HG03025 (cell line): ENCODE data around the gene TBCD.

Experiments used
- ATAC-seq: cut with Tn5 transposase; IDR thresholded peaks from one replicate; pipeline ENCODE4 v1.9.1; 2021; ENCODE audit warnings: mild to moderate bottlenecking, moderate library complexity; ENCODE audit not compliant: unreplicated experiment, low FRiP score

The TBCD gene

GRCh38 chr17:82876602-82877379 lies 124.9 kb downstream of the TBCD start:
- ATAC-seq = no peak

- no peak for ATAC-seq
These were observed 126.7 kb downstream of the TBCD start for GRCh38 chr17:82878527-82878926.

- ATAC-seq = no peak
These were observed 127.4 kb downstream of the TBCD start for GRCh38 chr17:82879241-82879640.

GRCh38 chr17:82880620-82881323 lies 128.9 kb downstream of the TBCD start:
- no peak for ATAC-seq

GRCh38 chr17:82881324-82881823 lies 129.5 kb downstream of the TBCD start:
- no peak for ATAC-seq

GRCh38 chr17:82881900-82882714 lies 130.2 kb downstream of the TBCD start:
- ATAC-seq = no peak

- no peak for ATAC-seq
These were observed 131.0 kb downstream of the TBCD start for GRCh38 chr17:82882715-82883418.

GRCh38 chr17:82883419-82884031 lies 131.7 kb downstream of the TBCD start:
- ATAC-seq = no peak

GRCh38 chr17:82884341-82884969 lies 132.6 kb downstream of the TBCD start:
- no peak for ATAC-seq

- ATAC-seq = no peak
These were observed 133.1 kb downstream of the TBCD start for GRCh38 chr17:82884970-82885353.

- ATAC-seq = no peak
These were observed 135.6 kb downstream of the TBCD start for GRCh38 chr17:82887255-82888164.

- ATAC-seq = no peak
These were observed 137.0 kb downstream of the TBCD start for GRCh38 chr17:82888583-82889495.

- no peak for ATAC-seq
These were observed 137.9 kb downstream of the TBCD start for GRCh38 chr17:82889496-82890338.

GRCh38 chr17:82890339-82890730 lies 138.5 kb downstream of the TBCD start:
- ATAC-seq = no peak

- no peak for ATAC-seq
These were observed 139.2 kb downstream of the TBCD start for GRCh38 chr17:82890926-82891678.

- no peak for ATAC-seq
These were observed 140.0 kb downstream of the TBCD start for GRCh38 chr17:82891911-82892310.
